HEK293T (cell line): ENCODE measurements around the gene PYGM.

Source experiments
- CTCF ChIA-PET: fragments of 350-600 bp; formaldehyde crosslinking; extraction: SDS; loops from one replicate; lab custom pipeline; 2021; ENCODE audit warnings: antibody characterized with exemption, inconsistent platforms; lab: Yijun Ruan, JAX
- POLR2A ChIA-PET: fragments of 350-600 bp; formaldehyde crosslinking; extraction: SDS; loops from one replicate; lab custom pipeline; 2020; ENCODE audit warnings: antibody characterized with exemption, inconsistent platforms; lab: Yijun Ruan, JAX
- DNase-seq: peaks from one replicate; pipeline ENCODE4 v3.0.0; 2012; ENCODE audit warnings: mixed read lengths; ENCODE audit errors: extremely low spot score
- ARNT ChIP-seq: fragments of 450-650 bp; IDR thresholded peaks from 2 replicates; pipeline ENCODE4 v1.6.1; 2017; ENCODE audit warnings: mild to moderate bottlenecking
- BHLHE40 ChIP-seq: fragments of 450-650 bp; IDR thresholded peaks from 2 replicates; pipeline ENCODE4 v1.6.1; 2016; ENCODE audit warnings: mild to moderate bottlenecking, moderate library complexity, borderline replicate concordance
- CTBP1 ChIP-seq: fragments of 450-650 bp; IDR thresholded peaks from 2 replicates; pipeline ENCODE4 v1.6.1; 2016; ENCODE audit warnings: borderline replicate concordance
- ELF4 ChIP-seq: fragments of 450-650 bp; IDR thresholded peaks from 2 replicates; pipeline ENCODE4 v1.6.1; 2017; ENCODE audit warnings: antibody characterized with exemption
- FOXA1 ChIP-seq: fragments of 450-650 bp; IDR thresholded peaks from 2 replicates; pipeline ENCODE4 v1.6.1; 2016; ENCODE audit warnings: mild to moderate bottlenecking
- FOXK2 ChIP-seq: fragments of 450-650 bp; IDR thresholded peaks from 2 replicates; pipeline ENCODE4 v1.6.1; 2016; ENCODE audit warnings: mild to moderate bottlenecking
- FOXM1 ChIP-seq: fragments of 450-650 bp; IDR thresholded peaks from 2 replicates; pipeline ENCODE4 v1.6.1; 2017; ENCODE audit warnings: mild to moderate bottlenecking, borderline replicate concordance
- HDGF ChIP-seq: fragments of 450-650 bp; IDR thresholded peaks from 2 replicates; pipeline ENCODE4 v1.6.1; 2017; ENCODE audit warnings: antibody characterized with exemption, borderline replicate concordance
- L3MBTL2 ChIP-seq: fragments of 450-650 bp; conservative IDR thresholded peaks from 2 replicates; pipeline ENCODE4 v1.6.1; 2016; ENCODE audit warnings: mild to moderate bottlenecking
- LEF1 ChIP-seq: fragments of 450-650 bp; IDR thresholded peaks from 2 replicates; pipeline ENCODE4 v1.6.1; 2017; ENCODE audit warnings: mild to moderate bottlenecking, borderline replicate concordance
- NFRKB ChIP-seq: fragments of 450-650 bp; IDR thresholded peaks from 2 replicates; pipeline ENCODE4 v1.6.1; 2016; ENCODE audit warnings: mild to moderate bottlenecking, moderate library complexity
- SP1 ChIP-seq: fragments of 450-650 bp; IDR thresholded peaks from 2 replicates; pipeline ENCODE4 v1.6.1; 2017
- SUZ12 ChIP-seq: fragments of 450-650 bp; IDR thresholded peaks from 2 replicates; pipeline ENCODE4 v1.6.1; 2016; ENCODE audit warnings: mild to moderate bottlenecking
- TARDBP ChIP-seq: fragments of 450-650 bp; IDR thresholded peaks from 2 replicates; pipeline ENCODE4 v1.6.1; 2016
- ZNF384 ChIP-seq: fragments of 450-650 bp; IDR thresholded peaks from 2 replicates; pipeline ENCODE4 v1.6.1; 2016
- TF ChIP-seq, protein P1 (sequence below): fragments of 450-650 bp; IDR thresholded peaks from 2 replicates; pipeline ENCODE4 v1.6.1; 2016

Gene PYGM

GRCh38 chr11:64723117-64723906 lies 36.5 kb downstream of the PYGM start, which contains the start of gene NRXN2:
TSS of gene NRXN2 (minus strand) at chr11:64723197. CDS start at chr11:64713699, 9,498 bp downstream.
- POLR2A ChIA-PET, result no interaction called here
- TF ChIP-seq, protein P1, sequence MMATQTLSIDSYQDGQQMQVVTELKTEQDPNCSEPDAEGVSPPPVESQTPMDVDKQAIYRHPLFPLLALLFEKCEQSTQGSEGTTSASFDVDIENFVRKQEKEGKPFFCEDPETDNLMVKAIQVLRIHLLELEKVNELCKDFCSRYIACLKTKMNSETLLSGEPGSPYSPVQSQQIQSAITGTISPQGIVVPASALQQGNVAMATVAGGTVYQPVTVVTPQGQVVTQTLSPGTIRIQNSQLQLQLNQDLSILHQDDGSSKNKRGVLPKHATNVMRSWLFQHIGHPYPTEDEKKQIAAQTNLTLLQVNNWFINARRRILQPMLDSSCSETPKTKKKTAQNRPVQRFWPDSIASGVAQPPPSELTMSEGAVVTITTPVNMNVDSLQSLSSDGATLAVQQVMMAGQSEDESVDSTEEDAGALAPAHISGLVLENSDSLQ, result peak; percentile 98
- TF ChIP-seq FOXK2 (no peak), L3MBTL2 (peak; percentile 40), ZNF384 (no peak), BHLHE40 (no peak), ELF4 (no peak), NFRKB (no peak), TARDBP (no peak), ARNT (no peak), SUZ12 (no peak), CTBP1 (0 out of 2 replicates have a peak, but pooled peaks have one; percentile 33), FOXA1 (no peak), HDGF (no peak)
- peak; percentile 93 for DNase-seq
- CTCF ChIA-PET, result no interaction called here

DNA sequence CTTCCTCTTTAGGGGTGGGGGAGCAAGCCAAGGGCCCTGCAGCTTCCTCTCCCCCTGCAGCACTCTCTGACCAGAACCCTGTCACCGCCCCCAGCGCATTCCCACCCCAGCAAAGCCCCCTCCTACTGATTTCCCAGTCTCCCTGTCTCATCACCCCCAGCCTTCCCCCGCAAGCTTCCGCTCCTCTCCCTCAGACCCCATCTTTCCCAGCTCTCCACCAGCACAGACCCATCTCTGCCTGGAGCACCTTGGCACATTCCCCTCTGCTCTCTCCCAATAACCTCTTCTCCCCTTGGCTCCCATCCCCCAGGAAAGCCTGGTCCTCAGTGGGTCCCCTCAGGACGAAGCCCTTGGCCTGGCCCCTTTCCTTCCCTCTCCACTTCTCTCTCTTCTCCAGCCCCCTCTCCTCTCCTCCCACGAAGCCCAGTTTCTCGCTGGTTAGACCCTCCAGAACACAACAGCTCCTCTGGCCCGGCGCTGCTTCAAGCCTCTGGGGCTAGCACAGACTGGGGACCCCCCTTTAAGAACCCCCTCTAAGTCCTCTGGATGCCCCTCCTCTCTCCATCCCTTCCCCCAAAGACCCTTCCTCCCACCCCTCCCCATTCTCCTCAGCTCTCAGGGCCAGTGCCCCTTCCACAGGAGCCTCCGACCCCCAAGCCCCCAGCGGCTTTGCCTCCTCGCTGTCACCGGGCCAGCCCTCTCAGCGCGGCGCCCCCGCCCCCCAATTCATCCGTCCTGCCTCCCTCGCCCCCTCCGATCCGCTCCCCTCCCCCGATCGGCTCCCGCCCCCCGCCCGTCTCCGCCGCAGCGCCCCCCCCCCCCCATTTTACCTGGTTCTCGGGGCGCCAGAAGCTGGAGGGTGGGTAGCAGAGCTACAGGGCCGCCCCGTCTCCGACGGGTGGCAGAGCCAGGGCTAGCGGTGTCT lies 37.4 kb downstream of the PYGM start:
- TF ChIP-seq FOXK2, result no peak
- no peak for TF ChIP-seq CTBP1
- TF ChIP-seq L3MBTL2, result no peak
- no peak for TF ChIP-seq TARDBP
- no peak for TF ChIP-seq ELF4
- no peak for TF ChIP-seq BHLHE40
- no peak for TF ChIP-seq ARNT
- no peak for TF ChIP-seq SUZ12
- no peak for TF ChIP-seq SP1
- TF ChIP-seq FOXM1, result no peak
- TF ChIP-seq NFRKB, result no peak
- no peak for TF ChIP-seq ZNF384
- no peak for TF ChIP-seq HDGF
- TF ChIP-seq, protein P1, result no peak
- TF ChIP-seq FOXA1, result no peak
- no peak for TF ChIP-seq LEF1
- ChIA-PET POLR2A (no interaction called here), CTCF (interaction anchor here (1.0 kb wide), 1 partner anchor 34 kb away, joined by 8 read pairs; no protein-coding TSS in a partner anchor)
- DNase-seq, result no peak

- TF ChIP-seq FOXA1 (no peak), HDGF (no peak), ARNT (no peak), L3MBTL2 (no peak), NFRKB (no peak), ELF4 (no peak), FOXK2 (no peak), TARDBP (no peak), FOXM1 (no peak)
- TF ChIP-seq, protein P1, result no peak
- CTCF ChIA-PET, result no interaction called here
- POLR2A ChIA-PET, result no interaction called here
Observed at GRCh38 chr11:64721359-64721699, 38.4 kb downstream of the PYGM start.

GRCh38 chr11:64720640-64721358 lies 39.0 kb downstream of the PYGM start:
- DNase-seq, result no peak
- TF ChIP-seq SUZ12, result no peak
- TF ChIP-seq ELF4, result no peak
- TF ChIP-seq NFRKB, result no peak
- TF ChIP-seq HDGF, result no peak
- no peak for TF ChIP-seq L3MBTL2
- CTCF ChIA-PET, result interaction anchor here (2.2 kb wide), 1 partner anchor 32 kb away, joined by 7 read pairs; no protein-coding TSS in a partner anchor
- POLR2A ChIA-PET, result no interaction called here

More at GRCh38 chr11:64721359-64721699, 38.4 kb downstream of the PYGM start:
- no peak for DNase-seq

DNA sequence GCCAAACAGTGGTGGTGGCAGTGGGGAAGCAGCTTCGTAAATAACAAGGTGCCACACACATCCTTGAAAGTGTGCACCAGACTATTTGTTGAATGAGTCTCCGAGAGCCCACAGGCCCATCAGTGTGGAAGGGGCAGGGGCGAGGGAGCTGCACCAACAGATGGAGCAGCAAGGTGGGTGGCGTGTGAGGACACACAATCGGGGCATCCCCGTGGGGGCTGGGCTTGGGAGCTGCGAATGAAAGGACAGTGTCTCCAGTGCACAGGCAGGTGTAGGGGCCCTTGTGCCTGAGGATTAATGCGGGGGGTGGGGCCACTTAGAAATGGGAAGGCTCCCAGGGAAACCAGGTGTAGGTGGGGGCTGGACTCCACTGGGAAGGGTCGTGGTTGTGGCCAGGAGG lies 39.6 kb downstream of the PYGM start:
- ChIA-PET CTCF (interaction anchor here (2.2 kb wide), 1 partner anchor 31 kb away, joined by 7 read pairs; no protein-coding TSS in a partner anchor), POLR2A (no interaction called here)
- no peak for DNase-seq
- no peak for TF ChIP-seq SUZ12
- no peak for TF ChIP-seq NFRKB
- TF ChIP-seq, protein P1, result no peak
- no peak for TF ChIP-seq CTBP1
- no peak for TF ChIP-seq FOXM1
- no peak for TF ChIP-seq L3MBTL2
- TF ChIP-seq SP1, result no peak
- no peak for TF ChIP-seq BHLHE40
- TF ChIP-seq ZNF384, result no peak
- TF ChIP-seq TARDBP, result no peak
- no peak for TF ChIP-seq FOXA1
- no peak for TF ChIP-seq ELF4
- TF ChIP-seq FOXK2, result no peak
- no peak for TF ChIP-seq ARNT
- TF ChIP-seq LEF1, result no peak
- no peak for TF ChIP-seq HDGF
